Measurements from ENCODE around the gene TPRX1. TPM values are rescaled to one million over a fixed set of nuclear protein-coding genes. Genes with fewer than 3 reads are reported as not detected.
A peak's percentile ranks its signal among the peaks of the same experiment; 100 is the strongest.
"Not testable (repeated sequence)": the region's sequence is repeated elsewhere in the genome, so short reads cannot be mapped to it uniquely, and the experiment has no call there.

Gene TPRX1
- total RNA-seq, 1 donor from 2014 or later: not detected

DNA sequence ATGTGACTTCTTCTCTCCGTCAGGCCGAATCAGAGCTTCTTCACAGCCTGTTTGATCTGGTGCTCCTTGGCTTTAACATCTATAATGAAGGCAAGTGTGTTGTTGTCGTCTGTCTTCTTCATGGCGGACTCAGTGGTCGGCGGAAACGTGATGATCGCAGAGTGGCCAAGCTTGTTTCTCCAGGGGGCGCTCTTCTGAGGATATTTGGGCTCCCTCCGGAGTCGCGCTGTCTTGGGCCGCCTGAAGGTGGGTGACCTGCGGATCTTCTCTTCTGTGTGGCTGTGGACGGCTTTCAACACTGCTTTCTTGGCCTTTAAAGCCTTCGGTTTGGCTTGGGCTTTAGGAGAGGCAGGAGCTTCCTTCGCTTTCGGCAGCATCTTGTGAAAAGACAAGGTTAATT lies 9.8 kb downstream of the TPRX1 start:
- no peaks in the 10 kb centered on the region for H3K4me1 ChIP-seq
- DNase-seq: no peak
- H3K36me3 ChIP-seq: no peaks in the 10 kb centered on the region
- no peak overlapping the region for H3K4me3 ChIP-seq
- TF ChIP-seq, protein P1, sequence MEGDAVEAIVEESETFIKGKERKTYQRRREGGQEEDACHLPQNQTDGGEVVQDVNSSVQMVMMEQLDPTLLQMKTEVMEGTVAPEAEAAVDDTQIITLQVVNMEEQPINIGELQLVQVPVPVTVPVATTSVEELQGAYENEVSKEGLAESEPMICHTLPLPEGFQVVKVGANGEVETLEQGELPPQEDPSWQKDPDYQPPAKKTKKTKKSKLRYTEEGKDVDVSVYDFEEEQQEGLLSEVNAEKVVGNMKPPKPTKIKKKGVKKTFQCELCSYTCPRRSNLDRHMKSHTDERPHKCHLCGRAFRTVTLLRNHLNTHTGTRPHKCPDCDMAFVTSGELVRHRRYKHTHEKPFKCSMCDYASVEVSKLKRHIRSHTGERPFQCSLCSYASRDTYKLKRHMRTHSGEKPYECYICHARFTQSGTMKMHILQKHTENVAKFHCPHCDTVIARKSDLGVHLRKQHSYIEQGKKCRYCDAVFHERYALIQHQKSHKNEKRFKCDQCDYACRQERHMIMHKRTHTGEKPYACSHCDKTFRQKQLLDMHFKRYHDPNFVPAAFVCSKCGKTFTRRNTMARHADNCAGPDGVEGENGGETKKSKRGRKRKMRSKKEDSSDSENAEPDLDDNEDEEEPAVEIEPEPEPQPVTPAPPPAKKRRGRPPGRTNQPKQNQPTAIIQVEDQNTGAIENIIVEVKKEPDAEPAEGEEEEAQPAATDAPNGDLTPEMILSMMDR (IDR thresholded peaks at IDR 0.05; ENCODE audit: borderline replicate concordance): no peak
- H3K27ac ChIP-seq (replicated peaks): no peak overlapping the region
- intact Hi-C loops (cut with micrococcal nuclease): loop anchor here (5.0 kb wide), 1 partner anchor 92 kb away; no protein-coding TSS in a partner anchor
- H3K9me3 ChIP-seq (replicated peaks): peaks cover 7% of the 10 kb centered on the region
- H3K27me3 ChIP-seq (ENCODE audit: low read depth): peaks cover 20% of the 10 kb centered on the region

DNA sequence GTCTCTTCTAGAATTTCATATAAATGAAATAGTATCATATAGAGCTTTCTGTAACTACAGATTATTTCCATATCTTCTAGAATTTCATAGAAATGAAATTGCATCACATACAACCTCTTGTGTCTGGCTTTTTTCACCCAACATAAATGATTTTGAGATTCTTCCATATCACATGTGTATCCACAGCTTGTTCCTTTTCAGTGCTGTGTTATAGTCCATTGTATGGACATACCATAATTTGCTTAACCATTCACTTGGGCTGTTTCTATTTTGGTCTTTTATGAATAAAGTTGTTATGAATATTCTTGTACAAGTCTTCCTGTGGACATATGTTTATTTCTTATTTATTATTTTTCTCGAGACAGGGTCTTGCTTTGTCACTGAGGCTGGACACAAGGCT lies 11.7 kb downstream of the TPRX1 start:
- TF ChIP-seq, protein P1 (IDR thresholded peaks at IDR 0.05; ENCODE audit: borderline replicate concordance): no peak
- no peak for DNase-seq
- intact Hi-C loops (cut with micrococcal nuclease): loop anchor here (5.0 kb wide), 1 partner anchor 90 kb away; no protein-coding TSS in a partner anchor
- H3K4me3 ChIP-seq: no peak overlapping the region
- no peak overlapping the region for H3K27ac ChIP-seq (replicated peaks)
- peaks cover 4% of the 10 kb centered on the region for H3K4me1 ChIP-seq
- peaks cover 4% of the 10 kb centered on the region for H3K27me3 ChIP-seq (ENCODE audit: low read depth)
- no peaks in the 10 kb centered on the region for H3K36me3 ChIP-seq
- peaks cover 7% of the 10 kb centered on the region for H3K9me3 ChIP-seq (replicated peaks)

DNA sequence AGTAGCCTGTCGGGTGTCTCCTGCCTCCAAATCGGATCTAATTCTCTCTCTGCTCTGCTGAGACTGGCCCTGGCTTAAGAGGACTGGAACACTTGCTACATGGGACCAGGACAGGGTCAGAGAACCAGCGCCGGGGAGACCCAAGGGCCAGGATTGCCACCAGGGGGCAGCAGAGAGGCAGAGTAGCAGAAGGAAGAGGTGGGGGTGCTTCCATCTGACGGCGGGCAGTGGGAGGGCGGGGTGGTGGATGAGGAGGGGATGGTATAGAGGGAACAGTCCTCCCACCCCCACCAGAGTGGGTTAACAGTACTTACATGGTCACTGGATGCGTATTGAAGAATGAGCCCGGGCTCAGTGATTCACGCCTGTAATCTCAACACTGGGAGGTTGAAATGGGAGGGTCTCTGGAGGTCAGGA lies 13.9 kb downstream of the TPRX1 start:
- Histone ChIP-seq H3K4me3 (no peak overlapping the region), H3K27ac (replicated peaks) (no peak overlapping the region), H3K27me3 (ENCODE audit: low read depth) (no peaks in the 10 kb centered on the region), H3K4me1 (peaks cover 8% of the 10 kb centered on the region), H3K36me3 (peaks cover 15% of the 10 kb centered on the region), H3K9me3 (replicated peaks) (peaks cover 7% of the 10 kb centered on the region)
- intact Hi-C loops (cut with micrococcal nuclease): loop anchor here (5.0 kb wide), 1 partner anchor 88 kb away; no protein-coding TSS in a partner anchor
- DNase-seq: peak; percentile 80
- TF ChIP-seq, protein P1 (IDR thresholded peaks at IDR 0.05; ENCODE audit: borderline replicate concordance): peak; percentile 85

DNA sequence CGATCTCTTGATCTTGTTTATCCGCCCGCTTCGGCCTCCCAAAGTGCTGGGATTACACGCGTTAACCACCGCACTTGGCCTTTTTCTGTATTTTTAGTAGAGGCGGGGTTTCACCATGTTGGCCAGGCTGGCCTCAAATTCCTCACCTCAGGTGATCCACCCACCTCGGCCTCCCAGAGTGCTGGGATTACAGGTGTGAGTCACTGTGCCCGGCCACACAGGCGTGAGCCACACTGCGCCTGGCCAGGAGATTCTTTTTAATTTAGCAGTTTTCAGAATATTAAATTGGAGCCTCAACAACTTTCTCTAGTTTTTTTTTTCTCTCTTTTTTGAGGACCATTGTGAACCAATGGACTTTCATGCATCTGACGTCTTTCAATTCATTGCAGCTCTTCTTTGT lies 14.5 kb downstream of the TPRX1 start:
- H3K27me3 ChIP-seq (ENCODE audit: low read depth); DNase-seq; H3K4me1 ChIP-seq; H3K27ac ChIP-seq (replicated peaks); H3K9me3 ChIP-seq (replicated peaks); H3K4me3 ChIP-seq: not testable (repeated sequence)
- intact Hi-C loops (cut with micrococcal nuclease): loop anchor here (5.0 kb wide), 1 partner anchor 88 kb away; no protein-coding TSS in a partner anchor
- peaks cover 20% of the 10 kb centered on the region for H3K36me3 ChIP-seq

DNA sequence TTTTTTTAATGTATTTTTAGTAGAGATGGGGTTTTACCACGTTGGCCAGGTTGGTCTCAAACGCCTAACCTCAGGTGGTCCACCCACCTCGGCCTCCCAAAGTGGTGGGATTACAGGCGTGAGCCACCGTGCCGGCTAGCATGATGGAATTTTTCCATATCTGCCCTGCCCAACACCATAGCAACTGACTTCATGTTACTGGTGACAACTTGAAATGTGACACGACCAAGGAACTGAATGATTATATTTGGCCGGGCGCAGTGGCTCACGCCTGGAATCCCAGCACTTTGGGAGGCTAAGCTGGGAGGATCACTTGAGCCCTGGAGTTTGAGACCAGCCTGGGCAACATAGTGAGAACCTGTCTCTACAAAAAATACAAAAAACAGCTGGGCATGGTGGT lies 17.0 kb downstream of the TPRX1 start:
- H3K27me3 ChIP-seq (ENCODE audit: low read depth); H3K27ac ChIP-seq (replicated peaks); DNase-seq; H3K4me3 ChIP-seq; H3K9me3 ChIP-seq (replicated peaks); intact Hi-C loops (cut with micrococcal nuclease): not testable (repeated sequence)
- H3K4me1 ChIP-seq: peaks cover 24% of the 10 kb centered on the region
- peaks cover 46% of the 10 kb centered on the region for H3K36me3 ChIP-seq

DNA sequence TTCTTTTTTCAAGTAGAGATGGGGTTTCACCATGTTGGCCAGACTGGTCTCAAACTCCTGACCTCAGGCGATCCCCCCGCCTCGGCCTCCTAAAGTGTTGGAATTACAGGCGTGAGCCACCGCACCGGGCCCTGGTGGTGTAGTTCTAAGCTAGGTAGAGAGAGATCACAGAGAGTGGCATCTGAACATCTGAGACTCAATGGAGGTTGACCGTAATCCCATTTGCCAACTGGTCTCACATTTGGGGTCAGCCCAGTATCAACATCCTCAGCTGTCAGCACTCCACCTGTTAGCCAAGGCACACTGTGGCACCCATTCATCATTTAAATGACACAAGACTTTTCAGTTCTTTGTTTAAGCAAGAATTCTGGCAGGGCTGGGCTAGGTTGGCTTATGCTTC lies 17.8 kb downstream of the TPRX1 start:
- intact Hi-C loops (cut with micrococcal nuclease): no loop called here
- Histone ChIP-seq H3K36me3 (peaks cover 49% of the 10 kb centered on the region), H3K27me3 (ENCODE audit: low read depth) (no peaks in the 10 kb centered on the region), H3K27ac (replicated peaks) (no peak overlapping the region), H3K4me1 (peaks cover 32% of the 10 kb centered on the region), H3K9me3 (replicated peaks) (no peaks in the 10 kb centered on the region), H3K4me3 (no peak overlapping the region)
- no peak for DNase-seq
- TF ChIP-seq, protein P1 (IDR thresholded peaks at IDR 0.05; ENCODE audit: borderline replicate concordance): no peak

Data from left ventricle myocardium inferior (tissue), 1 donor.